SK-N-SH treated with all-trans-retinoic acid at 6 μM for 48 hours (cell line): ENCODE results near the gene SERTAD1.

Experiments used
- CSDC2 ChIP-seq: fragments of 250-450 bp; sonication (Bioruptor Pico); IDR thresholded peaks from 2 replicates; pipeline ENCODE4 v1.5.0; 2020; ENCODE audit warnings: mild to moderate bottlenecking, moderate library complexity
- ISL1 ChIP-seq: fragments of 250-450 bp; sonication (Bioruptor Pico); IDR thresholded peaks from 2 replicates; pipeline ENCODE4 v2.1.2; 2022; ENCODE audit warnings: mild to moderate bottlenecking, moderate library complexity
- OSR1 ChIP-seq: fragments of 250-450 bp; sonication (Bioruptor Pico); IDR thresholded peaks from 2 replicates; pipeline ENCODE4 v1.8.0; 2022; ENCODE audit warnings: moderate library complexity, mild to moderate bottlenecking, inconsistent platforms
- PPARA ChIP-seq: fragments of 250-450 bp; sonication (Bioruptor Pico); IDR thresholded peaks from 2 replicates; pipeline ENCODE4 v1.5.0; 2020; ENCODE audit warnings: mild to moderate bottlenecking, borderline replicate concordance
- RARB ChIP-seq: fragments of 250-450 bp; sonication (Bioruptor Pico); IDR thresholded peaks from 2 replicates; pipeline ENCODE4 v1.8.0; 2021; ENCODE audit warnings: mild to moderate bottlenecking, moderate library complexity
- SNAI2 ChIP-seq: fragments of 250-450 bp; sonication (Bioruptor Pico); IDR thresholded peaks from 2 replicates; pipeline ENCODE4 v1.5.0; 2020; ENCODE audit warnings: mild to moderate bottlenecking, moderate library complexity
- TCF4 ChIP-seq: fragments of 250-450 bp; sonication (Bioruptor Pico); IDR thresholded peaks from 2 replicates; pipeline ENCODE4 v1.8.0; 2021; ENCODE audit warnings: mild to moderate bottlenecking, moderate library complexity, borderline replicate concordance
- ZFP3 ChIP-seq: fragments of 250-450 bp; sonication (Bioruptor Pico); IDR thresholded peaks from 2 replicates; pipeline ENCODE4 v1.5.0; 2020; ENCODE audit warnings: mild to moderate bottlenecking, moderate library complexity
- ZNF565 ChIP-seq: fragments of 450-650 bp; formaldehyde crosslinking; conservative IDR thresholded peaks from 2 replicates; pipeline ENCODE4 v1.5.0; 2020; ENCODE audit warnings: low read depth, mild to moderate bottlenecking, moderate library complexity
- TF ChIP-seq, protein P1 (sequence below): fragments of 250-450 bp; sonication (Bioruptor Pico); IDR thresholded peaks from 2 replicates; pipeline ENCODE4 v1.5.1; 2021; ENCODE audit warnings: mild to moderate bottlenecking, moderate library complexity
- TF ChIP-seq, protein P2 (sequence below): fragments of 250-450 bp; sonication (Bioruptor Pico); IDR thresholded peaks from 2 replicates; pipeline ENCODE4 v1.8.0; 2020; ENCODE audit warnings: mild to moderate bottlenecking, moderate library complexity, borderline replicate concordance
- TF ChIP-seq, protein P3 (sequence below): fragments of 250-450 bp; sonication (Bioruptor Pico); IDR thresholded peaks from 2 replicates; pipeline ENCODE4 v1.5.1; 2020; ENCODE audit warnings: low read depth, mild to moderate bottlenecking, moderate library complexity
- TF ChIP-seq, protein P4 (sequence below): fragments of 250-450 bp; sonication (Bioruptor Pico); IDR thresholded peaks from 2 replicates; pipeline ENCODE4 v1.8.0; 2021; ENCODE audit warnings: low read depth, mild to moderate bottlenecking, moderate library complexity, borderline replicate concordance

DNA sequence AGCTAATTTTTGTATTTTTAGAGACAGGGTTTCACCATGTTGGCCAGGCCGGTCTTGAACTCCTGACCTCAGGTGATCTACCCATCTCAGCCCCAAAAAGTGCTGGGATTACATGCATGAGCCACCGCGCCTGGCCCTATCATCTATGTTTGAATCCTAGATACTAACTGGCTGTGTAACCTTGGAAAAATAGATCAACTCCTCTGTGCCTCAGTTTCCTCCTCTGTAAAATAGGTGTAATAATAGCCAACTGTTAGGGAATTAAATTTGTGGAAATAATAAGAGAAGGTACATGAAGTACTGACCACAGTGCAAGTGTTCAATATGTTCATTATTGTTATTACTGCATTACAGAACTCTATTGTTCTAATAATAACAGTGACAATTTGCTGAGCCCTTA is 45.3 kb upstream of the SERTAD1 start:
- TF ChIP-seq OSR1 (no peak), PPARA (CRISPR knock-in tag) (no peak), ZNF565 (CRISPR knock-in tag) (no peak), RARB (CRISPR knock-in tag) (no peak), ZFP3 (CRISPR knock-in tag) (no peak), SNAI2 (CRISPR knock-in tag) (no peak), CSDC2 (no peak), TCF4 (CRISPR knock-in tag) (no peak), ISL1 (CRISPR knock-in tag) (no peak)
- TF ChIP-seq, protein P1, sequence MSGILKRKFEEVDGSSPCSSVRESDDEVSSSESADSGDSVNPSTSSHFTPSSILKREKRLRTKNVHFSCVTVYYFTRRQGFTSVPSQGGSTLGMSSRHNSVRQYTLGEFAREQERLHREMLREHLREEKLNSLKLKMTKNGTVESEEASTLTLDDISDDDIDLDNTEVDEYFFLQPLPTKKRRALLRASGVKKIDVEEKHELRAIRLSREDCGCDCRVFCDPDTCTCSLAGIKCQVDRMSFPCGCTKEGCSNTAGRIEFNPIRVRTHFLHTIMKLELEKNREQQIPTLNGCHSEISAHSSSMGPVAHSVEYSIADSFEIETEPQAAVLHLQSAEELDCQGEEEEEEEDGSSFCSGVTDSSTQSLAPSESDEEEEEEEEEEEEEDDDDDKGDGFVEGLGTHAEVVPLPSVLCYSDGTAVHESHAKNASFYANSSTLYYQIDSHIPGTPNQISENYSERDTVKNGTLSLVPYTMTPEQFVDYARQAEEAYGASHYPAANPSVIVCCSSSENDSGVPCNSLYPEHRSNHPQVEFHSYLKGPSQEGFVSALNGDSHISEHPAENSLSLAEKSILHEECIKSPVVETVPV (CRISPR knock-in tag), result no peak
- TF ChIP-seq, protein P2, sequence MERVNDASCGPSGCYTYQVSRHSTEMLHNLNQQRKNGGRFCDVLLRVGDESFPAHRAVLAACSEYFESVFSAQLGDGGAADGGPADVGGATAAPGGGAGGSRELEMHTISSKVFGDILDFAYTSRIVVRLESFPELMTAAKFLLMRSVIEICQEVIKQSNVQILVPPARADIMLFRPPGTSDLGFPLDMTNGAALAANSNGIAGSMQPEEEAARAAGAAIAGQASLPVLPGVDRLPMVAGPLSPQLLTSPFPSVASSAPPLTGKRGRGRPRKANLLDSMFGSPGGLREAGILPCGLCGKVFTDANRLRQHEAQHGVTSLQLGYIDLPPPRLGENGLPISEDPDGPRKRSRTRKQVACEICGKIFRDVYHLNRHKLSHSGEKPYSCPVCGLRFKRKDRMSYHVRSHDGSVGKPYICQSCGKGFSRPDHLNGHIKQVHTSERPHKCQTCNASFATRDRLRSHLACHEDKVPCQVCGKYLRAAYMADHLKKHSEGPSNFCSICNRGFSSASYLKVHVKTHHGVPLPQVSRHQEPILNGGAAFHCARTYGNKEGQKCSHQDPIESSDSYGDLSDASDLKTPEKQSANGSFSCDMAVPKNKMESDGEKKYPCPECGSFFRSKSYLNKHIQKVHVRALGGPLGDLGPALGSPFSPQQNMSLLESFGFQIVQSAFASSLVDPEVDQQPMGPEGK, result no peak
- TF ChIP-seq, protein P3, sequence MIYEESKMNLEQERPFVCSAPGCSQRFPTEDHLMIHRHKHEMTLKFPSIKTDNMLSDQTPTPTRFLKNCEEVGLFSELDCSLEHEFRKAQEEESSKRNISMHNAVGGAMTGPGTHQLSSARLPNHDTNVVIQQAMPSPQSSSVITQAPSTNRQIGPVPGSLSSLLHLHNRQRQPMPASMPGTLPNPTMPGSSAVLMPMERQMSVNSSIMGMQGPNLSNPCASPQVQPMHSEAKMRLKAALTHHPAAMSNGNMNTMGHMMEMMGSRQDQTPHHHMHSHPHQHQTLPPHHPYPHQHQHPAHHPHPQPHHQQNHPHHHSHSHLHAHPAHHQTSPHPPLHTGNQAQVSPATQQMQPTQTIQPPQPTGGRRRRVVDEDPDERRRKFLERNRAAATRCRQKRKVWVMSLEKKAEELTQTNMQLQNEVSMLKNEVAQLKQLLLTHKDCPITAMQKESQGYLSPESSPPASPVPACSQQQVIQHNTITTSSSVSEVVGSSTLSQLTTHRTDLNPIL (CRISPR knock-in tag), result no peak
- TF ChIP-seq, protein P4, sequence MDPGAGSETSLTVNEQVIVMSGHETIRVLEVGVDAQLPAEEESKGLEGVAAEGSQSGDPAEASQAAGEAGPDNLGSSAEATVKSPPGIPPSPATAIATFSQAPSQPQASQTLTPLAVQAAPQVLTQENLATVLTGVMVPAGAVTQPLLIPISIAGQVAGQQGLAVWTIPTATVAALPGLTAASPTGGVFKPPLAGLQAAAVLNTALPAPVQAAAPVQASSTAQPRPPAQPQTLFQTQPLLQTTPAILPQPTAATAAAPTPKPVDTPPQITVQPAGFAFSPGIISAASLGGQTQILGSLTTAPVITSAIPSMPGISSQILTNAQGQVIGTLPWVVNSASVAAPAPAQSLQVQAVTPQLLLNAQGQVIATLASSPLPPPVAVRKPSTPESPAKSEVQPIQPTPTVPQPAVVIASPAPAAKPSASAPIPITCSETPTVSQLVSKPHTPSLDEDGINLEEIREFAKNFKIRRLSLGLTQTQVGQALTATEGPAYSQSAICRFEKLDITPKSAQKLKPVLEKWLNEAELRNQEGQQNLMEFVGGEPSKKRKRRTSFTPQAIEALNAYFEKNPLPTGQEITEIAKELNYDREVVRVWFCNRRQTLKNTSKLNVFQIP (CRISPR knock-in tag), result no peak
